ENCODE results near the gene NAPSA. TPM values are rescaled to one million over a fixed set of nuclear protein-coding genes. Genes with fewer than 3 reads are reported as not detected.

The NAPSA gene
- total and polyA plus RNA-seq, 8 donors: 0.18 to 87.5 (median 1.9) TPM; not detected in 2

DNA sequence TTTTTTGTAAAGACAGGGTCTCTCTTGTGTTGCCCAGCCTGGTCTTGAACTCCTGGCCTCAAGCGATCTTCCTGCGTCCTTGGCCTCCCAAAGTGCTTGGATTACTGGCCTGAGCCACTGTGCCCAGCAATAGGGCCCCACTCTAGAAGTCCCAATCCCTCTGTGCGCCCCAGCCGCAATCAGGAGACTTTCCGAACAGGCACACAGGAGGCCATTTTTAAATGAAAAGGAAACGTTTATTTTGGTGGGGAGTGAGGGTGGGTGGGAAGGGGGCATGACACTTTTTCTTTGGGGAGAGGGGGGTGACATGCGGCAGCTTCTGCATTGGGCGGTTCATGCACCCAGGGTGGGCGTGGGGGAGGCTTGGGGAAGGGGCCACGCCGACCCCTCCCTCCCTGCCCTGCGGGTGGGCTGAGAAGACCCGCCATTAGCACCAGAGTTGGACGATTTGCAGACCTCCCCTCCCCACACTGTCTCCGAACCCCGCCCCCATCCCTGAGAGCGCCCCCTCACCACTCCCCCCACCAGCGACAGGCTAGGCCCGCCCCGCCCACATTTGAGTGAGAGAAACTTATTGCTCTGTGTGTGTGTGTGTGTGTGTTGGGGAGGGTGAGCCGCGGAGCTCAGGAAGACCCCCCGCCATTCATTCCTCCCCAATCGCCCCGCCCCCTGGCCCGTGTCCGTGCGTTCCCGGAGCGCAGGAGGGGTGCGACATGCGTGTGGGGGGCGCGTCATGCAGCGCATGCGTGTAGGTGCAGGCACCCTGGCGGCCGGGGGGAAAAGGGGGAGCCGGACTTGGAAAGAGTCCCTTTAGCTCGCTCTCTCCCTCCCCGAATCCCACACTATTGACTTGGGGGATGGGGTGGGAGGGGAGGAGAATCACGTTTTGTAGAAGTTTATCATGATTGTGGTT lies 53.5 kb downstream of the NAPSA start:
- H3K9me3 ChIP-seq: no peaks in the 10 kb centered on the region
- intact Hi-C loops (cut with DNase I; ENCODE audit: low total_unique reads): no loop called here
- H3K27ac ChIP-seq: no peak overlapping the region
- 2 to 6% (median 5%) methylated on average over 27 to 42 of the region's 42 CpGs for WGBS, 5 donors
- H3K4me3 ChIP-seq: no peak overlapping the region
- peak in 1 of 2 donors; percentile 74 for DNase-seq
- H3K27me3 ChIP-seq: peaks cover 18 to 84% (median 68%) of the 10 kb centered on the region in 3 donors
- H3K4me1 ChIP-seq: peaks cover 0 to 15% (median 5%) of the 10 kb centered on the region in 4 donors
- TF ChIP-seq, protein P1, sequence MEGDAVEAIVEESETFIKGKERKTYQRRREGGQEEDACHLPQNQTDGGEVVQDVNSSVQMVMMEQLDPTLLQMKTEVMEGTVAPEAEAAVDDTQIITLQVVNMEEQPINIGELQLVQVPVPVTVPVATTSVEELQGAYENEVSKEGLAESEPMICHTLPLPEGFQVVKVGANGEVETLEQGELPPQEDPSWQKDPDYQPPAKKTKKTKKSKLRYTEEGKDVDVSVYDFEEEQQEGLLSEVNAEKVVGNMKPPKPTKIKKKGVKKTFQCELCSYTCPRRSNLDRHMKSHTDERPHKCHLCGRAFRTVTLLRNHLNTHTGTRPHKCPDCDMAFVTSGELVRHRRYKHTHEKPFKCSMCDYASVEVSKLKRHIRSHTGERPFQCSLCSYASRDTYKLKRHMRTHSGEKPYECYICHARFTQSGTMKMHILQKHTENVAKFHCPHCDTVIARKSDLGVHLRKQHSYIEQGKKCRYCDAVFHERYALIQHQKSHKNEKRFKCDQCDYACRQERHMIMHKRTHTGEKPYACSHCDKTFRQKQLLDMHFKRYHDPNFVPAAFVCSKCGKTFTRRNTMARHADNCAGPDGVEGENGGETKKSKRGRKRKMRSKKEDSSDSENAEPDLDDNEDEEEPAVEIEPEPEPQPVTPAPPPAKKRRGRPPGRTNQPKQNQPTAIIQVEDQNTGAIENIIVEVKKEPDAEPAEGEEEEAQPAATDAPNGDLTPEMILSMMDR (IDR thresholded peaks at IDR 0.05): no peak
- TF ChIP-seq POLR2A (IDR thresholded peaks at IDR 0.05) (no peak), POLR2AphosphoS5 (IDR thresholded peaks at IDR 0.05) (no peak), EP300 (IDR thresholded peaks at IDR 0.05) (no peak)
- peaks cover 0 to 32% (median 19%) of the 10 kb centered on the region in 4 donors for H3K36me3 ChIP-seq

DNA sequence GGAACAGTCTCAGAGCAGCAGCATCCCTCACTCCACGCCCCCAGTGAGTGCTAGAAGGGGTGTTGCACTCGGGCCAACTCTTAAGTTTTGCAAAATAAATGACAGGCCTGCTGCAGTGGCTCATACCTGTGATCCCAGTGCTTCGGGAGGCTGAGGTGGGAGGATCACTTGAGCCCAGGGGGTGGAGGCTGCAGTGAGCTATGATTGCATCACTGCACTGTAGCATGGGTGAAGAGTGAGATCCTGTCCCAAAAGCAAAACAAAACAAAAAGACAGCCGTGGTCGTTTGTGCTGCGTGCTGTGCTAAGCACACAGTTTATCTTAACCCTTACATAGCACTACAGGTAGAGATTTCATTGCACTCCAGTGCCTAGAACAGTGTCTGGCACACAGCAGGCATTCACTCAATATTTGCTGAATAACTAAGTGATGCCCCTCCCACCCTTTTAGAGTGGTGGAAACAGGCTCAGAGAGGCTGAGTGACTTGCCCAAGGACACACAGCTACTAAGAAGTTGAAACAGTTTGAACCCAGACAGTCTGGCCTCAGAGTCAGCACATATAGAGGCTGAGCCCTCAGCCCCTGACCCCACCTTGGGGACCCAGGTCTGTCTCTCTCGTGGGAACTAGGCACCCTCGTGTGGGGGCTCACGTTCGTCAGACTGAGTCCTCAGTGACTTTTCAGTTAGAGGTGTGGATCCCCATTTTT lies 54.5 kb downstream of the NAPSA start:
- H3K27ac ChIP-seq: no peak overlapping the region
- no peak for DNase-seq
- no peaks in the 10 kb centered on the region for H3K9me3 ChIP-seq
- H3K4me3 ChIP-seq: no peak overlapping the region
- H3K36me3 ChIP-seq: peaks cover 0 to 36% (median 26%) of the 10 kb centered on the region in 4 donors
- 39 to 48% (median 46%) methylated on average over 10 of the region's 10 CpGs for WGBS, 5 donors
- H3K27me3 ChIP-seq: peaks cover 18 to 74% (median 59%) of the 10 kb centered on the region in 3 donors
- TF ChIP-seq POLR2A (IDR thresholded peaks at IDR 0.05): no peak
- no peak for TF ChIP-seq EP300 (IDR thresholded peaks at IDR 0.05)
- no peak for TF ChIP-seq POLR2AphosphoS5 (IDR thresholded peaks at IDR 0.05)
- TF ChIP-seq, protein P1 (IDR thresholded peaks at IDR 0.05): no peak
- intact Hi-C loops (cut with DNase I; ENCODE audit: low total_unique reads): no loop called here
- peaks cover 0 to 14% (median 5%) of the 10 kb centered on the region in 4 donors for H3K4me1 ChIP-seq

DNA sequence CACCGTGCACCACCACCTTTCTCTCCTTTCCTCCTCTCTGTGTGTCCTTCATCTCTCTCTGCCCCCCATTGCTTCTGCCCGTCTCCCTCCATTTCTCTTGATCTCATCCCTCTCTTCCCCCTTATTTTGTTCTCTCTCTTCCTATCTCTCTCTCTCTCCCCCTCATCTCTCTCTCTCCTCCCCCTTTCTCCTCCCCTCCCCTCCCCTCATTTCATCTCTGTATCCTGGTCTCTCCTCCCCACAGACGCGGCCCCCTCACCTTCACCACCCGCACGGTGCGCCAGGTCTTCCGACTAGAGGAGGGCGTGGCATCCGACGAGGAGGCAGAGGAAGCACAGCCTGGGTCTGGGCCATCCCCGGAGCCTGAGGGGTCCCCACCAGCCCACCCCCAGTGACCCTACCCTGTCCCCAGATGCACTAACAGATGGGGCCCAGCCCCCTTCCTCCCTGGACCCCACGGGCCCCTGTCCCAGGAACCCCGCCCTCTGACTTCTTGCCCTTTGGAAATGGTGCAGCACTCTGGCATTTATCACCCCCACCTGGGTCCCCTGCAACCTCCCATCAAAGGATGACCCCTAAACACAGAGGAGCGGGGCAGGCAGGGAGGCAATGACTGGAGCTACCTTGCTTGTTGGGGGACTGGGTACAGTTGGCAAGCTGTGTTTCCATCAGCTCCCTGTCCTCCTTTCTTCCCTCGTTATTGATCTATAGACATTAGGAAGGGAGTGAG lies 55.9 kb downstream of the NAPSA start:
- intact Hi-C loops (cut with DNase I; ENCODE audit: low total_unique reads): no loop called here
- Histone ChIP-seq H3K27me3 (peaks cover 8 to 67% (median 45%) of the 10 kb centered on the region in 3 donors), H3K36me3 (peaks cover 0 to 40% (median 34%) of the 10 kb centered on the region in 4 donors), H3K9me3 (no peaks in the 10 kb centered on the region), H3K27ac (no peak overlapping the region), H3K4me3 (no peak overlapping the region), H3K4me1 (peaks cover 0 to 11% (median 5%) of the 10 kb centered on the region in 4 donors)
- WGBS, 5 donors: 67 to 74% (median 72%) methylated on average over 13 to 16 of the region's 16 CpGs
- no peak for DNase-seq
- TF ChIP-seq POLR2AphosphoS5 (IDR thresholded peaks at IDR 0.05): no peak
- no peak for TF ChIP-seq POLR2A (IDR thresholded peaks at IDR 0.05)
- TF ChIP-seq EP300 (IDR thresholded peaks at IDR 0.05): no peak
- TF ChIP-seq, protein P1 (IDR thresholded peaks at IDR 0.05): no peak

DNA sequence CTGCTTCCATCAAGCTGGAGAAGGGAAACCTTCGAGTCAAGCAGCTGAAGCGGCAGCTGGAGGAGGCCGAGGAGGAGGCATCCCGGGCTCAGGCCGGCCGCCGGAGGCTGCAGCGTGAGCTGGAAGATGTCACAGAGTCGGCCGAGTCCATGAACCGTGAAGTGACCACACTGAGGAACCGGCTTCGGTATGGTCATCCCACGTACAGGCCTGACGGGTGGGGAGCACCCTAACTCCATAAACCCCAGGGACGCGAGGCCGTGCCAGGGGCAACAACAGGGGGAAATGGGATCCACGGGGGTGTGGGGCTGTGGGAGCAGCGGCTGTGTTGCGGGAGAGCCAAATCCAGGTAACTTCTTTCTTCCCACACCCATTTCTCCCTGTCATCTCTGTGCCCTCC lies 56.4 kb downstream of the NAPSA start:
- Histone ChIP-seq H3K27me3 (peaks cover 8 to 62% (median 39%) of the 10 kb centered on the region in 3 donors), H3K4me1 (peaks cover 0 to 11% (median 5%) of the 10 kb centered on the region in 4 donors), H3K9me3 (no peaks in the 10 kb centered on the region), H3K27ac (no peak overlapping the region), H3K36me3 (peaks cover 0 to 46% (median 38%) of the 10 kb centered on the region in 4 donors), H3K4me3 (no peak overlapping the region)
- intact Hi-C loops (cut with DNase I; ENCODE audit: low total_unique reads): no loop called here
- WGBS, 5 donors: 88 to 93% (median 89%) methylated on average over 19 to 21 of the region's 21 CpGs
- TF ChIP-seq POLR2A (IDR thresholded peaks at IDR 0.05) (no peak), POLR2AphosphoS5 (IDR thresholded peaks at IDR 0.05) (no peak), EP300 (IDR thresholded peaks at IDR 0.05) (no peak)
- TF ChIP-seq, protein P1 (IDR thresholded peaks at IDR 0.05): no peak
- no peak for DNase-seq
